Measurements from ENCODE around the gene NT5M. TPM values are rescaled to one million over a fixed set of nuclear protein-coding genes. Genes with fewer than 3 reads are reported as not detected.

NT5M gene
- total RNA-seq, 1 donor from 2014 or later = 1.5 TPM

DNA sequence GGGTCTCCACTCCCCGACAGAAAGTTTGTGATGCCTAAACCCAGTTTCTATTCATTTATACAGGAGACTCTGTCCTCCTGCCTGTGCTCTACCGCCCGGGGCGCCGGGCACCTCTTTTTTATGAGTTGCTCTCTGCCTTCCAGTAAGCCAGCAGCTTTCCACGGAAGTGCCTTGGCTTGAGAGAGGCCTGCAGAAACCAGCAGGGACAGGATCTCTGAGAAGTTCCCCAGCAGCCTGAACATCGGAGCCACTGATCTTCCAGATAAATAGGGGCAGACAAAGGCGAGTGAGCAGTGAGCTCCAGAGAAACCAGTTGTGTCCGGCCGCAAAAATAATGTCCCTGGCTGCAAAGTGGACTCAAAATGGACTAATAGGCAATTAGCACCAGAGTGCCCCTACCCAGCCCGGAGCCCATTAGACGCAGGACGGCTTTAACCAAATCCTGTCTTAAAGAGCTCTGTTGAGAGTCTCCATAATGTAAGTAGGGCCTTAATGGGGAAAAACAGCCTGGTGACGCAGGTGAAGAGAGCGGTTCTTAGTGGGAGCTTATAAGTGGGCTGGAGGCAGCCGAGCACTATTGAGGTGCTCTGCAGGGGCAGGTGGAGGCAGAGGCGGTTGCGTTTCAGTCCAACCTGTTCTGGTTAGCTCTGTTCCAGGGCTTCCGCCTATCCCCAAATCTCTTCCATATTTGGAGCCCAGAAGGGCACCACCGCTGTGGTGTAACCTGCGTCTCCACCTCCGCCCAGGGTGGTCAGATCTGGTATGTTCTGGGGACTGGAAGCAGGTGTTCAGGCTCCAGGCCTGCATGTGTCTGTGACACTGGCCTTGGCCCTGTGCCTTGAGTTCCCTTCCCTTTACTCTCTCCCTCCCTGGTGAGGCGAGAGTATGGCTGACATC, 74.1 kb downstream of the NT5M start:
- H3K36me3 ChIP-seq (ENCODE audit: insufficient read depth, low read length) = no peaks in the 10 kb centered on the region
- no peak overlapping the region for H3K27ac ChIP-seq (ENCODE audit: low read depth, low read length)
- H2AFZ ChIP-seq (ENCODE audit: low read depth, low read length) = no peak overlapping the region
- DNase-seq (ENCODE audit: low read depth) = no peak
- no peaks in the 10 kb centered on the region for H3K79me2 ChIP-seq (ENCODE audit: insufficient read depth, low read length)
- H3K4me1 Mint-ChIP-seq (ENCODE audit: low read depth, unreplicated experiment) = peaks cover 12% of the 10 kb centered on the region
- no peaks in the 10 kb centered on the region for H3K4me1 ChIP-seq (ENCODE audit: insufficient read depth, low read length)
- H3K9me3 Mint-ChIP-seq (ENCODE audit: unreplicated experiment) = peaks cover 3% of the 10 kb centered on the region
- H3K9ac ChIP-seq (ENCODE audit: low read length) = no peak overlapping the region
- TF ChIP-seq, protein P1, sequence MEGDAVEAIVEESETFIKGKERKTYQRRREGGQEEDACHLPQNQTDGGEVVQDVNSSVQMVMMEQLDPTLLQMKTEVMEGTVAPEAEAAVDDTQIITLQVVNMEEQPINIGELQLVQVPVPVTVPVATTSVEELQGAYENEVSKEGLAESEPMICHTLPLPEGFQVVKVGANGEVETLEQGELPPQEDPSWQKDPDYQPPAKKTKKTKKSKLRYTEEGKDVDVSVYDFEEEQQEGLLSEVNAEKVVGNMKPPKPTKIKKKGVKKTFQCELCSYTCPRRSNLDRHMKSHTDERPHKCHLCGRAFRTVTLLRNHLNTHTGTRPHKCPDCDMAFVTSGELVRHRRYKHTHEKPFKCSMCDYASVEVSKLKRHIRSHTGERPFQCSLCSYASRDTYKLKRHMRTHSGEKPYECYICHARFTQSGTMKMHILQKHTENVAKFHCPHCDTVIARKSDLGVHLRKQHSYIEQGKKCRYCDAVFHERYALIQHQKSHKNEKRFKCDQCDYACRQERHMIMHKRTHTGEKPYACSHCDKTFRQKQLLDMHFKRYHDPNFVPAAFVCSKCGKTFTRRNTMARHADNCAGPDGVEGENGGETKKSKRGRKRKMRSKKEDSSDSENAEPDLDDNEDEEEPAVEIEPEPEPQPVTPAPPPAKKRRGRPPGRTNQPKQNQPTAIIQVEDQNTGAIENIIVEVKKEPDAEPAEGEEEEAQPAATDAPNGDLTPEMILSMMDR (IDR thresholded peaks at IDR 0.05; ENCODE audit: insufficient read depth, low read depth, low read length) = no peak
- TF ChIP-seq EZH2 (IDR thresholded peaks at IDR 0.05; ENCODE audit: insufficient read depth, low read length) = no peak
- no peak overlapping the region for H3K4me2 ChIP-seq (ENCODE audit: low read length)
- H3K4me3 ChIP-seq (ENCODE audit: insufficient read depth, low read depth, low read length) = no peak overlapping the region
- H3K27me3 Mint-ChIP-seq (ENCODE audit: low read depth, unreplicated experiment) = peaks cover 26% of the 10 kb centered on the region
- peaks cover 2% of the 10 kb centered on the region for H3K36me3 Mint-ChIP-seq (ENCODE audit: low read depth, unreplicated experiment)
- H3K9me3 ChIP-seq (ENCODE audit: insufficient read depth, low read depth, low read length) = no peaks in the 10 kb centered on the region
- H3K4me3 Mint-ChIP-seq (ENCODE audit: unreplicated experiment) = no peak overlapping the region
- H4K20me1 ChIP-seq (ENCODE audit: insufficient read depth, low read length) = no peaks in the 10 kb centered on the region
- no peak overlapping the region for H3K27ac Mint-ChIP-seq (ENCODE audit: unreplicated experiment)
- H3K27me3 ChIP-seq (ENCODE audit: insufficient read depth, low read length) = peaks cover 41% of the 10 kb centered on the region
- no peak for FAIRE-seq

DNA sequence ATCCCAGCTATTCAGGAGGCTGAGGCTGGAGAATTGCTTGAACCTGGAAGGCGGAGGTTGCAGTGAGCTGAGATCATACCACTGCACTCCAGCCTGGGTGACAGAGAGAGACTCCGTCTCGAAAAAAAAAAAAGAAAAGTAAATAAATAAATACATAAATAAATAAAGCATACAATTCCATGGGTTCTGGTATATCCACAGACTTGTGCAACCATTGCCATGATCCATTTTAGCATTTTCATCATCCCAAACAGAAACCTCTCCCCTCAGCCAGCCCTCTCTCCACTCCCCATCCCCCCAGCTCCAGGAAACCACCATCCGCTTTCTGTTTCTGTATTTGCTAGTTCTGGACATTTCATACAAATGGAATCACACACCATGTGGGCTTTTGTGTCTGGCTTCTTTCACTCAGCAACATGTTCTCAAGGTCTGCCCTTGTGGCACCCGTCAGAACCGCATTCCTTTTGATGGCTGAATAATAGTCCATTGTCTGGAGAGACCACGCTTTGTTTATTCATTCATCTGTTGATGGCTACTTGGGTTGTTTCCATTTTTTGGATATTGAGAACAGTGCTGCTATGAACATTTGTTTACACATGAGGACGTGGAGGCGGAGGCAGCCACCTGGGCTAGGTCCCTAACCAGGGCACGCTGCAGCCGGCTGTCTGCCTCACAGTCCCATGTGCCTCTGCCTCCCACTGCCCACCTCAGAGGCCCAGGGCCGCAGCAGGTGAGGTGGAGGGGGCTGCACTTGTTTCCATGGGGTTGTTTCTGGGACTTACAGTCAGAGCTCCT, 76.2 kb downstream of the NT5M start:
- Histone ChIP-seq H3K9ac (ENCODE audit: low read length) (no peak overlapping the region), H3K4me2 (ENCODE audit: low read length) (no peak overlapping the region), H2AFZ (ENCODE audit: low read depth, low read length) (no peak overlapping the region), H3K36me3 (ENCODE audit: insufficient read depth, low read length) (no peaks in the 10 kb centered on the region), H3K27ac (ENCODE audit: low read depth, low read length) (no peak overlapping the region), H4K20me1 (ENCODE audit: insufficient read depth, low read length) (no peaks in the 10 kb centered on the region), H3K4me1 (ENCODE audit: insufficient read depth, low read length) (no peaks in the 10 kb centered on the region), H3K9me3 (ENCODE audit: insufficient read depth, low read depth, low read length) (no peaks in the 10 kb centered on the region), H3K79me2 (ENCODE audit: insufficient read depth, low read length) (no peaks in the 10 kb centered on the region), H3K27me3 (ENCODE audit: insufficient read depth, low read length) (peaks cover 42% of the 10 kb centered on the region), H3K4me3 (ENCODE audit: insufficient read depth, low read depth, low read length) (no peak overlapping the region)
- Mint-ChIP-seq H3K27ac (ENCODE audit: unreplicated experiment) (peak overlapping the region; percentile 34), H3K36me3 (ENCODE audit: low read depth, unreplicated experiment) (peaks cover 2% of the 10 kb centered on the region), H3K4me1 (ENCODE audit: low read depth, unreplicated experiment) (peaks cover 12% of the 10 kb centered on the region), H3K27me3 (ENCODE audit: low read depth, unreplicated experiment) (peaks cover 27% of the 10 kb centered on the region), H3K9me3 (ENCODE audit: unreplicated experiment) (no peaks in the 10 kb centered on the region), H3K4me3 (ENCODE audit: unreplicated experiment) (peak overlapping the region; percentile 57)
- TF ChIP-seq, protein P1 (IDR thresholded peaks at IDR 0.05; ENCODE audit: insufficient read depth, low read depth, low read length) = no peak
- no peak for TF ChIP-seq EZH2 (IDR thresholded peaks at IDR 0.05; ENCODE audit: insufficient read depth, low read length)
- FAIRE-seq = no peak
- peak; percentile 45 for DNase-seq (ENCODE audit: low read depth)

All from astrocyte (in vitro differentiated cells and primary cell).